ENCODE measurements around the gene HADH.

DNA sequence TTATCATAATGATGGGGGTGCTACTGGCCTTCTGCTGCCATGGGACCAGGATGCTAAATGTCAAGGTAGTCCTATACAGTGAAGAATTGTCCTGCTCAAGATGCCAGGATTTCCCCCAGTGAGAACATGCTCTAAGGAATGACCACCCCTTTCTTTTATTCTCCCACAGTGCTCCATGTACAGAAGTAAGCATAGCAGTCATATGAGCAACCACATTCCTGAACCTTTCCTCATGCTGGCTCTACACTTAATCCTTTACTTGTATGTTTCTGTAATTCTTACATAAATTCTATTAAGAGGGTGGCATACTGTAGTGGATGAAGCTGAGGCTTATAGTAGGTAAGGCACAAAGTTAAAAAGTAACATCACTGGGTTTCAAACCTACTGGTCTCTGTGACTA, 38.1 kb upstream of the HADH start:
- TF ChIP-seq, protein P1, sequence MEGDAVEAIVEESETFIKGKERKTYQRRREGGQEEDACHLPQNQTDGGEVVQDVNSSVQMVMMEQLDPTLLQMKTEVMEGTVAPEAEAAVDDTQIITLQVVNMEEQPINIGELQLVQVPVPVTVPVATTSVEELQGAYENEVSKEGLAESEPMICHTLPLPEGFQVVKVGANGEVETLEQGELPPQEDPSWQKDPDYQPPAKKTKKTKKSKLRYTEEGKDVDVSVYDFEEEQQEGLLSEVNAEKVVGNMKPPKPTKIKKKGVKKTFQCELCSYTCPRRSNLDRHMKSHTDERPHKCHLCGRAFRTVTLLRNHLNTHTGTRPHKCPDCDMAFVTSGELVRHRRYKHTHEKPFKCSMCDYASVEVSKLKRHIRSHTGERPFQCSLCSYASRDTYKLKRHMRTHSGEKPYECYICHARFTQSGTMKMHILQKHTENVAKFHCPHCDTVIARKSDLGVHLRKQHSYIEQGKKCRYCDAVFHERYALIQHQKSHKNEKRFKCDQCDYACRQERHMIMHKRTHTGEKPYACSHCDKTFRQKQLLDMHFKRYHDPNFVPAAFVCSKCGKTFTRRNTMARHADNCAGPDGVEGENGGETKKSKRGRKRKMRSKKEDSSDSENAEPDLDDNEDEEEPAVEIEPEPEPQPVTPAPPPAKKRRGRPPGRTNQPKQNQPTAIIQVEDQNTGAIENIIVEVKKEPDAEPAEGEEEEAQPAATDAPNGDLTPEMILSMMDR (conservative IDR thresholded peaks at IDR 0.05; ENCODE audit: low read length): no peak
- TF ChIP-seq EZH2phosphoT487 (IDR thresholded peaks at IDR 0.05; ENCODE audit: borderline replicate concordance, low read depth, low read length): no peak
